GM13976 (cell line): ENCODE results near the gene PIGH.
"Not testable (repeated sequence)": the region's sequence is repeated elsewhere in the genome, so short reads cannot be mapped to it uniquely, and the experiment has no call there.

Source experiments
- DNase-seq: peaks from one replicate; pipeline ENCODE4 v3.0.0; 2012; ENCODE audit warnings: low spot score
- in situ Hi-C: fragments of 300-500 bp; cut with MboI; formaldehyde crosslinking; loops from one replicate; pipeline ENCODE4 v1.12.0; 2022; ENCODE audit warnings: low sequenced_read_pairs, mixed read lengths, inconsistent platforms; ENCODE audit not compliant: unreplicated experiment
- TF ChIP-seq, protein P1 (sequence below): IDR thresholded peaks from 2 replicates; pipeline ENCODE4 v1.5.1; 2012; ENCODE audit warnings: borderline replicate concordance, mild to moderate bottlenecking; ENCODE audit not compliant: insufficient read depth; ENCODE audit errors: extremely low read depth, missing control alignments, control extremely low read depth

PIGH gene

GRCh38 chr14:67549734-67550133, 50.3 kb downstream of the PIGH start:
- DNase-seq, result no peak
- in situ Hi-C loops, result loop anchor here (10.0 kb wide), 1 partner anchor 115 kb away; no protein-coding TSS in a partner anchor
- TF ChIP-seq, protein P1, sequence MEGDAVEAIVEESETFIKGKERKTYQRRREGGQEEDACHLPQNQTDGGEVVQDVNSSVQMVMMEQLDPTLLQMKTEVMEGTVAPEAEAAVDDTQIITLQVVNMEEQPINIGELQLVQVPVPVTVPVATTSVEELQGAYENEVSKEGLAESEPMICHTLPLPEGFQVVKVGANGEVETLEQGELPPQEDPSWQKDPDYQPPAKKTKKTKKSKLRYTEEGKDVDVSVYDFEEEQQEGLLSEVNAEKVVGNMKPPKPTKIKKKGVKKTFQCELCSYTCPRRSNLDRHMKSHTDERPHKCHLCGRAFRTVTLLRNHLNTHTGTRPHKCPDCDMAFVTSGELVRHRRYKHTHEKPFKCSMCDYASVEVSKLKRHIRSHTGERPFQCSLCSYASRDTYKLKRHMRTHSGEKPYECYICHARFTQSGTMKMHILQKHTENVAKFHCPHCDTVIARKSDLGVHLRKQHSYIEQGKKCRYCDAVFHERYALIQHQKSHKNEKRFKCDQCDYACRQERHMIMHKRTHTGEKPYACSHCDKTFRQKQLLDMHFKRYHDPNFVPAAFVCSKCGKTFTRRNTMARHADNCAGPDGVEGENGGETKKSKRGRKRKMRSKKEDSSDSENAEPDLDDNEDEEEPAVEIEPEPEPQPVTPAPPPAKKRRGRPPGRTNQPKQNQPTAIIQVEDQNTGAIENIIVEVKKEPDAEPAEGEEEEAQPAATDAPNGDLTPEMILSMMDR, result no peak

- in situ Hi-C loops, result no loop called here
These were observed 52.8 kb downstream of the PIGH start for GRCh38 chr14:67547224-67547780.

GRCh38 chr14:67544590-67544989, 55.5 kb downstream of the PIGH start:
- in situ Hi-C loops, result no loop called here
- DNase-seq, result no peak
- TF ChIP-seq, protein P1, result no peak

More at GRCh38 chr14:67547224-67547780, 52.8 kb downstream of the PIGH start:
- TF ChIP-seq, protein P1, result no peak
- DNase-seq, result no peak

DNA sequence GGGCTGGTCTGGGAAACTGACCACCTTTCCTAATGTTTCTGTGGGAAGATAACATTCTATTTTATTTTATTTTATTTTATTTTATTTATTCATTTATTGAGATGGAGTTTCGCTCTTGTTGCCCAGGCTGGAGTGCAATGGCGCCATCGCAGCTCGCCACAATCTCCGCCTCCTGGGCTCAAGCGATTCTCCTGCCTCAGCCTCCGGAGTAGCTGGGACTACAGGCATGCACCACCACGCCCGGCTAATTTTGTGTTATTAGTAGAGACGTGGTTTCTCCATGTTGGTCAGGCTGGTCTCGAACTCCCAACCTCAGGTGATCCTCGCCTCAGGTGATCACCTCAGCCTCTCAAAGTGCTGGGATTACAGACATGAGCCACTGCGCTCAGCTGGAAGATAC, 57.4 kb downstream of the PIGH start:
- in situ Hi-C loops, DNase-seq: not testable (repeated sequence)

- in situ Hi-C loops, result no loop called here
- DNase-seq, result no peak
- TF ChIP-seq, protein P1, result no peak
These were observed 58.4 kb downstream of the PIGH start for GRCh38 chr14:67541448-67542387.
